GM11168 (cell line): ENCODE data around the gene ARL4A.
"Not testable (repeated sequence)": the region's sequence is repeated elsewhere in the genome, so short reads cannot be mapped to it uniquely, and the experiment has no call there.

Source experiments
- in situ Hi-C: fragments of 300-500 bp; cut with MboI; formaldehyde crosslinking; loops from one replicate; pipeline ENCODE4 v1.12.0; 2022; ENCODE audit warnings: low sequenced_read_pairs; ENCODE audit not compliant: unreplicated experiment

ARL4A gene

GRCh38 chr7:12686891-12687717 lies at the start of gene ARL4A:
ARL4A (plus strand) TSS chr7:12687633; CDS start chr7:12688255, 622 bp downstream.
- in situ Hi-C loops = no loop called here

GRCh38 chr7:12637819-12638592 lies 49.4 kb upstream of the ARL4A start:
- in situ Hi-C loops = loop anchor here (25.0 kb wide), 1 partner anchor 624 kb away; no protein-coding TSS in a partner anchor

- in situ Hi-C loops = loop anchor here (25.0 kb wide), 1 partner anchor 623 kb away; no protein-coding TSS in a partner anchor
Measured at GRCh38 chr7:12638851-12639456, 48.5 kb upstream of the ARL4A start.

GRCh38 chr7:12640299-12641096 lies 46.9 kb upstream of the ARL4A start:
- in situ Hi-C loops = loop anchor here (25.0 kb wide), 1 partner anchor 622 kb away; no protein-coding TSS in a partner anchor

- in situ Hi-C loops = loop anchor here (25.0 kb wide), 1 partner anchor 621 kb away; no protein-coding TSS in a partner anchor
Measured at GRCh38 chr7:12641196-12641595, 46.2 kb upstream of the ARL4A start.

DNA sequence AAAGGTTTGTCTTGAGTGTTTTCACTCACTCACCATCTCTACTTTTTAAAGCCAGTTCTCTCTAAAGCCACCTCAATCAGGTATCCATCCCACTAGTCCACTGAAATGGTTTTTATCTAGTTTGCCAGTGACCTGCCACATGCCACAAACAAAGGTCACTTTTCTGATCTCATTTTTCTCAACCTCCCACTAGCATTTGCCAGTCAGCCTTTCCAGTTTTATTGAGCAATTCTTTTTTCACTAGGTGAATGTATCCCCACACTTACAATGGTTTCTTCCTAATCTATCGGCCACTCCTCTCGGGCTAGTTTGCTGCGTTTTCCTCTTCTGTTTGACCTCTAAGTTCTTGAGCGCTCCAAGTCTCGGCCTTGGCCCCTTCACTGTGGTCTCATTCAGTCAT lies 44.9 kb upstream of the ARL4A start:
- in situ Hi-C loops = loop anchor here (25.0 kb wide), 1 partner anchor 620 kb away; no protein-coding TSS in a partner anchor

DNA sequence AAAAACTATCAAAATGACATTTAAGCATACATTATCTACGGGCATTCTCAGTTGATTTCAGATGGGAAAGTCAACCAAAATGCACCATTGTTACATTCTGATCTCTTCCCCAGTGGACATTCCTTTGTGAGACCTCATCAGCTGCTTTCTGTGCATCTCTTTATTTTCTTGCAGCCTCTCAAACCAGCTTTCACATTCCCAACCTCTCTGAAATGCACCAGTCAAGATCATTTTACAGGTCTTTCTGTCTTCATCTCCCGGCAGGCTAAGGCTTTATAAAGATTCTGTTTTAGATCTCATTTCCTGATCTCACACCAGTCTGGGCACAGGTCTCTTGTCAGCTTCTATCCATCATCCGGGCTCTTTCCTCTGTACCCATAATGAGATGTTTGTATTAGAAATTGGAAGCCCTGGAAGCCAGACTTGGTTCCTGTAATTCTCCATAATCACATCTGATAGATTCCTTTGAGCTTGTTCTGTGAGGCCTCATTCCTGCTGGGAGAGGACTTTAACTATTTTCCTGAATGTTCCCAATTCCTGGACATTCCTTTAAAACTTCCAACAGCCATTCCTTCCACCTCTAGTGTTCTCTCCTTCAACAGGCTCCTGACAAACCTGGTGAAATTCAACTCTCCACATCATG lies 44.3 kb upstream of the ARL4A start:
- in situ Hi-C loops = loop anchor here (25.0 kb wide), 1 partner anchor 619 kb away; no protein-coding TSS in a partner anchor

GRCh38 chr7:12643644-12644043 lies 43.8 kb upstream of the ARL4A start:
- in situ Hi-C loops = loop anchor here (25.0 kb wide), 1 partner anchor 619 kb away; no protein-coding TSS in a partner anchor

- in situ Hi-C loops = loop anchor here (25.0 kb wide), 1 partner anchor 617 kb away; no protein-coding TSS in a partner anchor
Measured at GRCh38 chr7:12645212-12645611, 42.2 kb upstream of the ARL4A start.

- in situ Hi-C loops = loop anchor here (25.0 kb wide), 1 partner anchor 616 kb away; no protein-coding TSS in a partner anchor
Measured at GRCh38 chr7:12646139-12646538, 41.3 kb upstream of the ARL4A start.

- in situ Hi-C loops = loop anchor here (25.0 kb wide), 1 partner anchor 615 kb away; no protein-coding TSS in a partner anchor
Measured at GRCh38 chr7:12647364-12648219, 39.8 kb upstream of the ARL4A start.

DNA sequence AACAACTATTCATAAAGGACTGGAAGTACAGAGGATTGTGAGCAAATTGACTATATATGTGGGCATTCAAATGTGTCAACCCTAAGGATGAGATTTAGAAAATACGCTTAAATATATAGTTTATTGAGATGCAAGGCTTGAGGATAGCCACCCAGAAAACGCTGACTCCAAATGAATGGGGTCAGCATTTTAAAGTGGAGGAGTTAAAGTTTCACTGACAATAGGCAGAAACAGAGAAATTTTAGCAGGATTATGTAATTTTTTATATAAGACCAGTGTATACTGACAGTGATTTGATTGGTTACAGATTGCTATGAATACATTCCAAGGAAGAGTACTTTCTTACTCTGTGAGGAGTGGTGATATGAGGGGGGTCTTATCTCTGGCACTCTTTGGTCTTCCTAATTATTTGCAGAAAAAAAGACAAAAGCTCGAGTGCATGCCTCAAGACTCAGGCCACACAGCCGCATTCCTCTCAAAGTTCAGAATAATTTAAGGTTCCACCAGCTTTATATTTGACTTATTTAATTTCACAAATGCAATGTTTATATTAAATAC lies 38.6 kb upstream of the ARL4A start:
- in situ Hi-C loops = loop anchor here (25.0 kb wide), 1 partner anchor 614 kb away; no protein-coding TSS in a partner anchor

DNA sequence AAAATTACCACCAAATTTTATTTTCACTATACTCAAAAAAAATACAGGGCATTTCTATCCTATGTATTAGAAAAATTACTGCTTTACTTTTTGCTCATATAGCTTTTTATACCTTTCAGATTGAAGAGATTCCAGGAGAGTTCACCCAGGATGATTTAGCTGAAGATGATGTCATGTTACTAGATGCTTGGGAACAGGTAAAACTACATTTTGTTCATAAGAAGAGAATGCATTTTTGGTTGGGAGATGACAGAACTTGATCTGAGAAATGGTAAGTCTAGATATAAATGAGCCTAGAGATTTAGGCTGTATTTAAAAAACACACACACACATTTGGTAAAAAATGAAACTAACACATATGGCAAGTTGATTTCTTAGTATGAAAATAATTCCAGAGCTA lies 38.1 kb upstream of the ARL4A start:
- in situ Hi-C loops = loop anchor here (25.0 kb wide), 1 partner anchor 613 kb away; no protein-coding TSS in a partner anchor

DNA sequence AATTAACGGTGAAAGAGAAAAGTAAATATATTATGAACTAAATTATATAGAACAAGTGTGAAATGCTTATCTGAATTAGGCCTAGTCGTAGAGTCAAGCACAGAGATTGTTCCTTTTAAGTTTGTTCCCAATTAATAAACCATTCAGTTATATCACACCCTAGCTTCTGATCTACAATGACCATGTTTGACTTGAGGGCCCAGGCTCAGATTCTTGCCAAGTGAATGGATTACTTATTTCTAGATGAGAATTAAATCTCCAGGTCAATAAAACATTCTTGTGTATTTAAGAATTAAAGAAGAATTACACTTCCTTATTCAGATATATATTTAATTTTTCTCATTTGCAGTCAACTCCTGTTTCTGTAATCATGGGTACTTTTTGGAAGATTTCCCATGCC lies 37.4 kb upstream of the ARL4A start:
- in situ Hi-C loops = no loop called here

DNA sequence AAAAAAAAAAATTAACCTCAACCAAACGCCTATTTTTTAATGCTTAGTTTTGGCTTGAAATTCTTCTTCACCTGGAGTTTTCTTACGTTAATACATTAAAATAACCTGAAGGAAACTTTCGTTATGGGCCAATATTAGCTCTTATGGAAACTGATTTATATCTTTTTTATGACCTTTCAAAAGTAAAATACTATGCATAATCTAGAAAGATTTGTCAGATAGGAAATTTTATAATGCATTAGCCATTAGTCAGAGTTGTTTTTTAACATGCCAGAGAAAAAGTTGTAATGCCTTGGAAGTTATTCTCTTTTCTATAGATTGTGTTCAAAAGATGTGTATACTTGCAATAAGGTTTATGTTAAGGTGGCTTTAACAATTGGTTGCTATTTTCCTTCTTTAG lies 34.3 kb upstream of the ARL4A start:
- in situ Hi-C loops = no loop called here

GRCh38 chr7:12653518-12653917 lies 33.9 kb upstream of the ARL4A start:
- in situ Hi-C loops = no loop called here

DNA sequence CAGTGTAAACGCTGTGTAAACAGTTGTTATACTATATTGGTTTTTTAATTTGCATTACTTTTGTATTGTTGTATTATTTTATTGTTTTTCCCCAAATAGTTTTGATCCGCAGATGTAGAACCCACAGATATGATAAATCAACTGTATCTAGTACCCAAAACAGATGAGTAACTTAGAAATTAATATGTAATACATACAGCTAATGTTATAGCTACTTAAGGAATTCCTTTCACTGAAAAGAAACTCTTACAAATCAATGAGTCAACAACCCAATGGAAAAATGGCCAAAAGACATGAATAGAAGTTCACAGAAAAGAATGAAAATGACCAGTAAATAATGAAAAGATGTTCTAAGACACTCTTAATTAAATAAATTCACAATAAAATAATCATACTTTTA lies 32.3 kb upstream of the ARL4A start:
- in situ Hi-C loops = no loop called here

DNA sequence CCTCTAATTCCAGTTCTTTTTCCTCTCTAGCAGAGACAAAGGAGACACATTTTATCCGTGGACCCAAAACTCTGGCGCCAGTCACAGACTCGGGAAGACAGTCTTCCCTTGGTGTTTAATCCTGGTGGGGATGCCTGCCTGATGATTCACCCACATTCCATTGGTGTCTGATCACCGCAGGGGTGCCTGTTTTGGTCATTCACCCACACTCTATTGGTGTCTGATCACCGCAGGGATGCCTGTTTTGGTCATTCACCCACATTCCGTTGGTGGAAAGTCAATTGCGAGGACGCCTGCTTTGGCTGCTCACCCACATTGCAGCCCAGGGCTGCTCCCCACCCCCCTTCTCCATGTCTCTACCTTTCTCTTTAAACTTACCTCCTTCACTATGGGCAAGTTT lies 27.0 kb upstream of the ARL4A start:
- in situ Hi-C loops = not testable (repeated sequence)
